Measurements from ENCODE around the gene AGBL4. TPM values are rescaled to one million over a fixed set of nuclear protein-coding genes. Genes with fewer than 3 reads are reported as not detected.

Gene AGBL4
- total and polyA plus RNA-seq, 2 experiments from 2014 or later, result not detected

GRCh38 chr1:48654606-48655210 lies 1369.0 kb downstream of the AGBL4 start:
- H3K9me3 ChIP-seq (ENCODE audit: low read depth), result no peaks in the 10 kb centered on the region
- 55 to 56% methylated on average over 8 of the region's 8 CpGs for WGBS, 2 experiments (ENCODE audit: low coverage in 1 of 2, low lambda C conversion rate in 2 of 2, missing lambda C conversion rate in 2 of 2)
- H3K4me1 ChIP-seq (ENCODE audit: insufficient read depth), result no peaks in the 10 kb centered on the region
- no peak overlapping the region for H3K4me2 ChIP-seq (ENCODE audit: unreplicated experiment)
- H3K4me3 ChIP-seq, result no peak overlapping the region
- H3F3A ChIP-seq (ENCODE audit: insufficient read depth), result no peaks in the 10 kb centered on the region
- TF ChIP-seq EZH2phosphoT487 (IDR thresholded peaks at IDR 0.05; ENCODE audit: insufficient read depth, low read depth) (no peak), EZH2 (IDR thresholded peaks at IDR 0.05; ENCODE audit: insufficient read depth, poor library complexity, severe bottlenecking) (no peak)
- H4K20me1 ChIP-seq (ENCODE audit: insufficient read depth), result no peaks in the 10 kb centered on the region
- in situ Hi-C loops (cut with MboI), result no loop called here
- no peaks in the 10 kb centered on the region for H3K9me2 ChIP-seq (ENCODE audit: insufficient read depth)
- no peak for DNase-seq
- no peak overlapping the region for H2AFZ ChIP-seq
- H3K27me3 ChIP-seq (replicated peaks; ENCODE audit: insufficient read depth), result no peaks in the 10 kb centered on the region
- H3K27ac ChIP-seq, result no peak overlapping the region
- no peak overlapping the region for H3K9ac ChIP-seq
- no peaks in the 10 kb centered on the region for H3K79me2 ChIP-seq (ENCODE audit: insufficient read depth)
- H3K36me3 ChIP-seq (ENCODE audit: low read depth), result no peaks in the 10 kb centered on the region

- in situ Hi-C loops (cut with MboI), result no loop called here
- no peaks in the 10 kb centered on the region for H3K79me2 ChIP-seq (ENCODE audit: insufficient read depth)
- no peaks in the 10 kb centered on the region for H3K9me3 ChIP-seq (ENCODE audit: low read depth)
- H3K4me2 ChIP-seq (ENCODE audit: unreplicated experiment), result no peak overlapping the region
- H3K4me3 ChIP-seq, result no peak overlapping the region
- no peaks in the 10 kb centered on the region for H3K4me1 ChIP-seq (ENCODE audit: insufficient read depth)
- H3K9me2 ChIP-seq (ENCODE audit: insufficient read depth), result no peaks in the 10 kb centered on the region
- no peak overlapping the region for H3K9ac ChIP-seq
- no peaks in the 10 kb centered on the region for H3F3A ChIP-seq (ENCODE audit: insufficient read depth)
- 44 to 49% methylated on average over 6 of the region's 6 CpGs for WGBS, 2 experiments (ENCODE audit: low coverage in 1 of 2, low lambda C conversion rate in 2 of 2, missing lambda C conversion rate in 2 of 2)
- no peaks in the 10 kb centered on the region for H3K27me3 ChIP-seq (replicated peaks; ENCODE audit: insufficient read depth)
- no peak overlapping the region for H2AFZ ChIP-seq
- no peak for TF ChIP-seq EZH2 (IDR thresholded peaks at IDR 0.05; ENCODE audit: insufficient read depth, poor library complexity, severe bottlenecking)
- TF ChIP-seq EZH2phosphoT487 (IDR thresholded peaks at IDR 0.05; ENCODE audit: insufficient read depth, low read depth), result no peak
- no peak overlapping the region for H3K27ac ChIP-seq
- H4K20me1 ChIP-seq (ENCODE audit: insufficient read depth), result no peaks in the 10 kb centered on the region
- DNase-seq, result no peak
- H3K36me3 ChIP-seq (ENCODE audit: low read depth), result no peaks in the 10 kb centered on the region
These were observed 1371.4 kb downstream of the AGBL4 start for GRCh38 chr1:48652334-48652733.

- Histone ChIP-seq H3F3A (ENCODE audit: insufficient read depth) (no peaks in the 10 kb centered on the region), H3K4me2 (ENCODE audit: unreplicated experiment) (no peak overlapping the region), H3K27me3 (replicated peaks; ENCODE audit: insufficient read depth) (no peaks in the 10 kb centered on the region; the same call in 1 of the 2 replicates), H2AFZ (no peak overlapping the region), H3K79me2 (ENCODE audit: insufficient read depth) (no peaks in the 10 kb centered on the region), H3K4me1 (ENCODE audit: insufficient read depth) (no peaks in the 10 kb centered on the region), H3K9me2 (ENCODE audit: insufficient read depth) (no peaks in the 10 kb centered on the region), H3K27ac (no peak overlapping the region), H4K20me1 (ENCODE audit: insufficient read depth) (no peaks in the 10 kb centered on the region), H3K9ac (no peak overlapping the region), H3K4me3 (no peak overlapping the region), H3K9me3 (ENCODE audit: low read depth) (no peaks in the 10 kb centered on the region), H3K36me3 (ENCODE audit: low read depth) (no peaks in the 10 kb centered on the region)
- WGBS, 2 experiments (ENCODE audit: low coverage in 1 of 2, low lambda C conversion rate in 2 of 2, missing lambda C conversion rate in 2 of 2), result 55 to 60% methylated on average over 3 of the region's 3 CpGs
- in situ Hi-C loops (cut with MboI), result no loop called here
- DNase-seq, result no peak
- TF ChIP-seq EZH2 (IDR thresholded peaks at IDR 0.05; ENCODE audit: insufficient read depth, poor library complexity, severe bottlenecking) (no peak), EZH2phosphoT487 (IDR thresholded peaks at IDR 0.05; ENCODE audit: insufficient read depth, low read depth) (no peak)
These were observed 1373.9 kb downstream of the AGBL4 start for GRCh38 chr1:48649880-48650279.

GRCh38 chr1:48645883-48646282 lies 1377.9 kb downstream of the AGBL4 start:
- Histone ChIP-seq H3K4me3 (no peak overlapping the region), H2AFZ (no peak overlapping the region), H3K27ac (no peak overlapping the region), H3K4me1 (ENCODE audit: insufficient read depth) (no peaks in the 10 kb centered on the region), H3F3A (ENCODE audit: insufficient read depth) (no peaks in the 10 kb centered on the region), H3K9me3 (ENCODE audit: low read depth) (no peaks in the 10 kb centered on the region), H3K4me2 (ENCODE audit: unreplicated experiment) (no peak overlapping the region), H3K79me2 (ENCODE audit: insufficient read depth) (no peaks in the 10 kb centered on the region), H3K9me2 (ENCODE audit: insufficient read depth) (no peaks in the 10 kb centered on the region), H3K36me3 (ENCODE audit: low read depth) (no peaks in the 10 kb centered on the region), H3K27me3 (replicated peaks; ENCODE audit: insufficient read depth) (no peaks in the 10 kb centered on the region; the same call in 1 of the 2 replicates), H3K9ac (no peak overlapping the region), H4K20me1 (ENCODE audit: insufficient read depth) (no peaks in the 10 kb centered on the region)
- no peak for DNase-seq
- WGBS, 2 experiments (ENCODE audit: low coverage in 1 of 2, low lambda C conversion rate in 2 of 2, missing lambda C conversion rate in 2 of 2), result 19 to 25% methylated on average over 4 of the region's 4 CpGs
- no peak for TF ChIP-seq EZH2 (IDR thresholded peaks at IDR 0.05; ENCODE audit: insufficient read depth, poor library complexity, severe bottlenecking)
- no peak for TF ChIP-seq EZH2phosphoT487 (IDR thresholded peaks at IDR 0.05; ENCODE audit: insufficient read depth, low read depth)
- in situ Hi-C loops (cut with MboI), result no loop called here

All from GM23248 (cell line).